ENCODE measurements around the gene UNC119B.

Gene UNC119B

GRCh38 chr12:120750806-120751205 lies 40.5 kb downstream of the UNC119B start:
- Histone ChIP-seq H3K36me3 (ENCODE audit: insufficient read depth, low read depth, low read length) (no peaks in the 10 kb centered on the region), H3K27ac (ENCODE audit: low read length) (no peak overlapping the region), H3K4me3 (ENCODE audit: low read length) (no peak overlapping the region), H3K9ac (ENCODE audit: low read depth, low read length) (no peak overlapping the region), H3K27me3 (ENCODE audit: insufficient read depth, low read length) (no peaks in the 10 kb centered on the region), H3K4me1 (ENCODE audit: insufficient read depth, low read length) (no peaks in the 10 kb centered on the region), H3K9me3 (ENCODE audit: insufficient read depth, low read depth, low read length) (no peaks in the 10 kb centered on the region)

GRCh38 chr12:120751389-120751788 lies 41.1 kb downstream of the UNC119B start:
- H3K27ac ChIP-seq (ENCODE audit: low read length): no peak overlapping the region
- H3K9me3 ChIP-seq (ENCODE audit: insufficient read depth, low read depth, low read length): no peaks in the 10 kb centered on the region
- H3K4me1 ChIP-seq (ENCODE audit: insufficient read depth, low read length): no peaks in the 10 kb centered on the region
- no peak overlapping the region for H3K4me3 ChIP-seq (ENCODE audit: low read length)
- H3K27me3 ChIP-seq (ENCODE audit: insufficient read depth, low read length): no peaks in the 10 kb centered on the region
- H3K36me3 ChIP-seq (ENCODE audit: insufficient read depth, low read depth, low read length): no peaks in the 10 kb centered on the region
- no peak overlapping the region; the same call in 1 of the 2 replicates for H3K9ac ChIP-seq (ENCODE audit: low read depth, low read length)

- Histone ChIP-seq H3K4me1 (ENCODE audit: insufficient read depth, low read length) (peaks cover 11% of the 10 kb centered on the region; the same call in 1 of the 2 replicates), H3K36me3 (ENCODE audit: insufficient read depth, low read depth, low read length) (no peaks in the 10 kb centered on the region), H3K27me3 (ENCODE audit: insufficient read depth, low read length) (no peaks in the 10 kb centered on the region)
These were observed 44.5 kb downstream of the UNC119B start for GRCh38 chr12:120754792-120755191.

GRCh38 chr12:120755269-120755668 lies 45.0 kb downstream of the UNC119B start:
- H3K27ac ChIP-seq (ENCODE audit: low read length): no peak overlapping the region
- H3K4me3 ChIP-seq (ENCODE audit: low read length): no peak overlapping the region
- H3K4me1 ChIP-seq (ENCODE audit: insufficient read depth, low read length): peaks cover 13% of the 10 kb centered on the region; the same call in 1 of the 2 replicates
- no peak overlapping the region for H3K9ac ChIP-seq (ENCODE audit: low read depth, low read length)
- no peaks in the 10 kb centered on the region for H3K27me3 ChIP-seq (ENCODE audit: insufficient read depth, low read length)
- H3K36me3 ChIP-seq (ENCODE audit: insufficient read depth, low read depth, low read length): no peaks in the 10 kb centered on the region
- H3K9me3 ChIP-seq (ENCODE audit: insufficient read depth, low read depth, low read length): no peaks in the 10 kb centered on the region

More at GRCh38 chr12:120754792-120755191, 44.5 kb downstream of the UNC119B start:
- H3K9ac ChIP-seq (ENCODE audit: low read depth, low read length): no peak overlapping the region
- H3K4me3 ChIP-seq (ENCODE audit: low read length): no peak overlapping the region
- H3K9me3 ChIP-seq (ENCODE audit: insufficient read depth, low read depth, low read length): no peaks in the 10 kb centered on the region
- H3K27ac ChIP-seq (ENCODE audit: low read length): no peak overlapping the region

- H3K4me1 ChIP-seq (ENCODE audit: insufficient read depth, low read length): peaks cover 13% of the 10 kb centered on the region; the same call in 1 of the 2 replicates
- H3K9me3 ChIP-seq (ENCODE audit: insufficient read depth, low read depth, low read length): no peaks in the 10 kb centered on the region
- H3K9ac ChIP-seq (ENCODE audit: low read depth, low read length): no peak overlapping the region
- H3K27ac ChIP-seq (ENCODE audit: low read length): no peak overlapping the region
- no peaks in the 10 kb centered on the region for H3K27me3 ChIP-seq (ENCODE audit: insufficient read depth, low read length)
- H3K4me3 ChIP-seq (ENCODE audit: low read length): no peak overlapping the region
- peaks cover 14% of the 10 kb centered on the region for H3K36me3 ChIP-seq (ENCODE audit: insufficient read depth, low read depth, low read length)
These were observed 47.0 kb downstream of the UNC119B start for GRCh38 chr12:120757226-120757742.

- H3K4me3 ChIP-seq (ENCODE audit: low read length): no peak overlapping the region
- H3K9ac ChIP-seq (ENCODE audit: low read depth, low read length): no peak overlapping the region
- no peaks in the 10 kb centered on the region for H3K27me3 ChIP-seq (ENCODE audit: insufficient read depth, low read length)
- no peaks in the 10 kb centered on the region for H3K9me3 ChIP-seq (ENCODE audit: insufficient read depth, low read depth, low read length)
- H3K4me1 ChIP-seq (ENCODE audit: insufficient read depth, low read length): peaks cover 13% of the 10 kb centered on the region; the same call in 1 of the 2 replicates
- H3K27ac ChIP-seq (ENCODE audit: low read length): no peak overlapping the region
- peaks cover 17% of the 10 kb centered on the region for H3K36me3 ChIP-seq (ENCODE audit: insufficient read depth, low read depth, low read length)
These were observed 47.7 kb downstream of the UNC119B start for GRCh38 chr12:120757949-120758348.

- H3K9me3 ChIP-seq (ENCODE audit: insufficient read depth, low read depth, low read length): no peaks in the 10 kb centered on the region
- no peaks in the 10 kb centered on the region for H3K27me3 ChIP-seq (ENCODE audit: insufficient read depth, low read length)
- no peak overlapping the region for H3K4me3 ChIP-seq (ENCODE audit: low read length)
- no peak overlapping the region for H3K27ac ChIP-seq (ENCODE audit: low read length)
- H3K9ac ChIP-seq (ENCODE audit: low read depth, low read length): no peak overlapping the region
- H3K4me1 ChIP-seq (ENCODE audit: insufficient read depth, low read length): peaks cover 13% of the 10 kb centered on the region; the same call in 1 of the 2 replicates
- peaks cover 28% of the 10 kb centered on the region for H3K36me3 ChIP-seq (ENCODE audit: insufficient read depth, low read depth, low read length)
These were observed 48.7 kb downstream of the UNC119B start for GRCh38 chr12:120758798-120759590.

- H3K9ac ChIP-seq (ENCODE audit: low read depth, low read length): no peak overlapping the region
- H3K27me3 ChIP-seq (ENCODE audit: insufficient read depth, low read length): no peaks in the 10 kb centered on the region
- H3K4me3 ChIP-seq (ENCODE audit: low read length): no peak overlapping the region
- no peaks in the 10 kb centered on the region for H3K9me3 ChIP-seq (ENCODE audit: insufficient read depth, low read depth, low read length)
- no peak overlapping the region for H3K27ac ChIP-seq (ENCODE audit: low read length)
- peaks cover 35% of the 10 kb centered on the region for H3K36me3 ChIP-seq (ENCODE audit: insufficient read depth, low read depth, low read length)
- H3K4me1 ChIP-seq (ENCODE audit: insufficient read depth, low read length): peaks cover 13% of the 10 kb centered on the region; the same call in 1 of the 2 replicates
These were observed 49.5 kb downstream of the UNC119B start for GRCh38 chr12:120759591-120760348.

- no peak overlapping the region for H3K4me3 ChIP-seq (ENCODE audit: low read length)
- peaks cover 44% of the 10 kb centered on the region for H3K36me3 ChIP-seq (ENCODE audit: insufficient read depth, low read depth, low read length)
These were observed 50.3 kb downstream of the UNC119B start for GRCh38 chr12:120760349-120761254.

GRCh38 chr12:120761519-120761934 lies 51.3 kb downstream of the UNC119B start:
- H3K36me3 ChIP-seq (ENCODE audit: insufficient read depth, low read depth, low read length): peaks cover 53% of the 10 kb centered on the region
- H3K9me3 ChIP-seq (ENCODE audit: insufficient read depth, low read depth, low read length): no peaks in the 10 kb centered on the region
- no peak overlapping the region for H3K9ac ChIP-seq (ENCODE audit: low read depth, low read length)
- peaks cover 13% of the 10 kb centered on the region; the same call in 1 of the 2 replicates for H3K4me1 ChIP-seq (ENCODE audit: insufficient read depth, low read length)
- no peak overlapping the region for H3K27ac ChIP-seq (ENCODE audit: low read length)
- no peaks in the 10 kb centered on the region for H3K27me3 ChIP-seq (ENCODE audit: insufficient read depth, low read length)
- H3K4me3 ChIP-seq (ENCODE audit: low read length): no peak overlapping the region

More at GRCh38 chr12:120760349-120761254, 50.3 kb downstream of the UNC119B start:
- no peaks in the 10 kb centered on the region for H3K27me3 ChIP-seq (ENCODE audit: insufficient read depth, low read length)
- no peak overlapping the region for H3K27ac ChIP-seq (ENCODE audit: low read length)
- H3K9ac ChIP-seq (ENCODE audit: low read depth, low read length): no peak overlapping the region
- H3K9me3 ChIP-seq (ENCODE audit: insufficient read depth, low read depth, low read length): no peaks in the 10 kb centered on the region
- peaks cover 13% of the 10 kb centered on the region; the same call in 1 of the 2 replicates for H3K4me1 ChIP-seq (ENCODE audit: insufficient read depth, low read length)

GRCh38 chr12:120762086-120762485 lies 51.8 kb downstream of the UNC119B start:
- Histone ChIP-seq H3K27ac (ENCODE audit: low read length) (no peak overlapping the region), H3K9ac (ENCODE audit: low read depth, low read length) (no peak overlapping the region), H3K4me1 (ENCODE audit: insufficient read depth, low read length) (peaks cover 13% of the 10 kb centered on the region; the same call in 1 of the 2 replicates), H3K27me3 (ENCODE audit: insufficient read depth, low read length) (no peaks in the 10 kb centered on the region), H3K9me3 (ENCODE audit: insufficient read depth, low read depth, low read length) (no peaks in the 10 kb centered on the region), H3K4me3 (ENCODE audit: low read length) (no peak overlapping the region), H3K36me3 (ENCODE audit: insufficient read depth, low read depth, low read length) (peaks cover 58% of the 10 kb centered on the region)
